GF-D8 (cell line): ENCODE measurements around the gene FCF1.
"Not testable (repeated sequence)": the region's sequence is repeated elsewhere in the genome, so short reads cannot be mapped to it uniquely, and the experiment has no call there.

Experiments
- DNase-seq: peaks from one replicate; lab custom pipeline; 2025; lab: John Stamatoyannopoulos, UW

Gene FCF1

GRCh38 chr14:74698465-74698864 lies 14.5 kb upstream of the FCF1 start:
- DNase-seq, result no peak

- DNase-seq, result no peak
Measured at GRCh38 chr14:74702293-74702692, 10.7 kb upstream of the FCF1 start.

- no peak for DNase-seq
Measured at GRCh38 chr14:74703043-74703442, 9.9 kb upstream of the FCF1 start.

GRCh38 chr14:74704656-74705055 lies 8.3 kb upstream of the FCF1 start:
- no peak for DNase-seq

- DNase-seq, result no peak
Measured at GRCh38 chr14:74705613-74706500, 7.1 kb upstream of the FCF1 start.

- DNase-seq, result no peak
Measured at GRCh38 chr14:74710480-74710879, 2.5 kb upstream of the FCF1 start.

- no peak for DNase-seq
Measured at GRCh38 chr14:74711651-74712050, 1.3 kb upstream of the FCF1 start.

GRCh38 chr14:74713395-74713735 lies 421 bp downstream of the FCF1 start:
- no peak for DNase-seq

- DNase-seq, result no peak
Measured at GRCh38 chr14:74720526-74720925, 7.6 kb downstream of the FCF1 start.

GRCh38 chr14:74723134-74723533 lies 10.2 kb downstream of the FCF1 start:
- no peak for DNase-seq

- no peak for DNase-seq
Measured at GRCh38 chr14:74732387-74732786, 19.4 kb downstream of the FCF1 start.

- DNase-seq, result no peak
Measured at GRCh38 chr14:74733221-74733620, 20.3 kb downstream of the FCF1 start.

GRCh38 chr14:74735125-74735524 lies 22.2 kb downstream of the FCF1 start:
- no peak for DNase-seq

- no peak for DNase-seq
Measured at GRCh38 chr14:74737753-74738325, 24.9 kb downstream of the FCF1 start.

GRCh38 chr14:74739293-74740030 lies 26.5 kb downstream of the FCF1 start:
- DNase-seq, result no peak

GRCh38 chr14:74747237-74747636 lies 34.3 kb downstream of the FCF1 start:
- no peak for DNase-seq

GRCh38 chr14:74754157-74754556 lies 41.2 kb downstream of the FCF1 start:
- DNase-seq, result no peak

- no peak for DNase-seq
Measured at GRCh38 chr14:74754899-74755298, 42.0 kb downstream of the FCF1 start.

- DNase-seq, result no peak
Measured at GRCh38 chr14:74756326-74756725, 43.4 kb downstream of the FCF1 start.

- DNase-seq, result not testable (repeated sequence)
Measured at GRCh38 chr14:74758505-74758904, 45.6 kb downstream of the FCF1 start.

- DNase-seq, result peak; percentile 81
Measured at GRCh38 chr14:74762917-74763802, 50.2 kb downstream of the FCF1 start, which contains the start of gene YLPM1. TSS of gene YLPM1 (plus strand) at chr14:74763316. CDS start at chr14:74763490, 174 bp downstream.
